GM23338 (cell line): ENCODE results near the gene DHX58.

Source experiments
- CREB1 ChIP-seq: fragments of 250-450 bp; sonication (Bioruptor Pico); IDR thresholded peaks from 2 replicates; pipeline ENCODE4 v1.5.0; 2020; ENCODE audit warnings: low read depth, mild to moderate bottlenecking, moderate library complexity
- EZH2 ChIP-seq: fragments of 200-600 bp; sonication (generic); IDR thresholded peaks from one replicate; pipeline ENCODE4 v1.8.0; 2017; ENCODE audit warnings: antibody characterized with exemption, mild to moderate bottlenecking, low read depth; ENCODE audit not compliant: unreplicated experiment
- EZH2phosphoT487 ChIP-seq: fragments of 200-600 bp; sonication (generic); IDR thresholded peaks from one replicate; pipeline ENCODE4 v1.8.1; 2018; ENCODE audit warnings: antibody characterized with exemption; ENCODE audit not compliant: unreplicated experiment
- JUNB ChIP-seq: IDR thresholded peaks from one replicate; pipeline ENCODE4 v1.6.1; 2016; ENCODE audit warnings: antibody characterized with exemption; ENCODE audit not compliant: unreplicated experiment
- POLR2AphosphoS5 ChIP-seq: IDR thresholded peaks from 2 replicates; pipeline ENCODE4 v1.6.1; 2016; ENCODE audit warnings: antibody characterized with exemption, low read depth
- REST ChIP-seq: IDR thresholded peaks from one replicate; pipeline ENCODE4 v1.6.1; 2018; ENCODE audit warnings: antibody characterized with exemption; ENCODE audit not compliant: unreplicated experiment
- STAT1 ChIP-seq: IDR thresholded peaks from one replicate; pipeline ENCODE4 v1.6.1; 2016; ENCODE audit warnings: antibody characterized with exemption; ENCODE audit not compliant: unreplicated experiment
- ZNF114 ChIP-seq: fragments of 250-450 bp; sonication (Bioruptor Pico); IDR thresholded peaks from 2 replicates; pipeline ENCODE4 v1.5.0; 2020; ENCODE audit warnings: mild to moderate bottlenecking, moderate library complexity
- TF ChIP-seq, protein P1 (sequence below), 2 experiments: fragments of 200-600 bp in 1 of 2; sonication (generic) in 1 of 2; conservative IDR thresholded peaks; 2 replicates each; pipeline versions ENCODE4 v1.5.1 to v1.6.1; 2016 to 2017; ENCODE audit warnings: antibody characterized with exemption in 2 of 2, low read depth in 2 of 2, mild to moderate bottlenecking in 2 of 2, moderate library complexity in 1 of 2
- TF ChIP-seq, protein P2 (sequence below): IDR thresholded peaks from 2 replicates; pipeline ENCODE4 v1.6.1; 2016; ENCODE audit warnings: antibody characterized with exemption

DNA sequence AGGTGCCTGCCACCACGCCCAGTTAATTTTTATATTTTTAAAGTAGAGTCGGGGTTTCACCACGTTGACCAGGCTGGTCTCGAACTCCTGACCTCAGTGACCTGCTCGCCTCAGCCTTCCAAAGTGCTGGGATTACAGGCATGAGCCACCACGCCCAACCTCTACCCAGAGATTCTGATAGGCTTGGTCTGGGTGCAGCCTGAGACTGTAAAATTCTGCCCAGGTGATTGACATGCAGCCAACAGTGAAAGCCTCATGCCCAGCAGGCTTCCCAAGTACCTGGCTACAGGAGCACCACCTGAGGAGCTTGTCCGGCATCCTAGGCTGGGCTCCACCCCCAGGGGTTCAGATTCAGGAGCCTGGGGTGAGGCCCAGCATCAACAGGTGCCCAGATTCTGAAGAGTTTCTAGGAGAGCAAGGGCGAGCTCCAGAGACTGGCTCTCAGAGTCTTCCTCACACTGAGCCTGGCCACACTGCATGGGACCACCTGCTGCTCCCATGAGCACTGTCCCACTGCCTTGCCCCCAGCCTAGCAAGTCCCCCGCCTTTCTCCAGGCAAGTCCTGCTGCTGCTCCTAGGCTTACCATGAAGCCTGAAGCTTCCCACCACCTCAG, 30.9 kb downstream of the DHX58 start:
- TF ChIP-seq, protein P1, sequence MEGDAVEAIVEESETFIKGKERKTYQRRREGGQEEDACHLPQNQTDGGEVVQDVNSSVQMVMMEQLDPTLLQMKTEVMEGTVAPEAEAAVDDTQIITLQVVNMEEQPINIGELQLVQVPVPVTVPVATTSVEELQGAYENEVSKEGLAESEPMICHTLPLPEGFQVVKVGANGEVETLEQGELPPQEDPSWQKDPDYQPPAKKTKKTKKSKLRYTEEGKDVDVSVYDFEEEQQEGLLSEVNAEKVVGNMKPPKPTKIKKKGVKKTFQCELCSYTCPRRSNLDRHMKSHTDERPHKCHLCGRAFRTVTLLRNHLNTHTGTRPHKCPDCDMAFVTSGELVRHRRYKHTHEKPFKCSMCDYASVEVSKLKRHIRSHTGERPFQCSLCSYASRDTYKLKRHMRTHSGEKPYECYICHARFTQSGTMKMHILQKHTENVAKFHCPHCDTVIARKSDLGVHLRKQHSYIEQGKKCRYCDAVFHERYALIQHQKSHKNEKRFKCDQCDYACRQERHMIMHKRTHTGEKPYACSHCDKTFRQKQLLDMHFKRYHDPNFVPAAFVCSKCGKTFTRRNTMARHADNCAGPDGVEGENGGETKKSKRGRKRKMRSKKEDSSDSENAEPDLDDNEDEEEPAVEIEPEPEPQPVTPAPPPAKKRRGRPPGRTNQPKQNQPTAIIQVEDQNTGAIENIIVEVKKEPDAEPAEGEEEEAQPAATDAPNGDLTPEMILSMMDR (conservative IDR thresholded peaks at IDR 0.05; ENCODE audit: low read depth in 2 of 2), result no peak
- no peak for TF ChIP-seq EZH2phosphoT487
- no peak for TF ChIP-seq POLR2AphosphoS5
- TF ChIP-seq, protein P2, sequence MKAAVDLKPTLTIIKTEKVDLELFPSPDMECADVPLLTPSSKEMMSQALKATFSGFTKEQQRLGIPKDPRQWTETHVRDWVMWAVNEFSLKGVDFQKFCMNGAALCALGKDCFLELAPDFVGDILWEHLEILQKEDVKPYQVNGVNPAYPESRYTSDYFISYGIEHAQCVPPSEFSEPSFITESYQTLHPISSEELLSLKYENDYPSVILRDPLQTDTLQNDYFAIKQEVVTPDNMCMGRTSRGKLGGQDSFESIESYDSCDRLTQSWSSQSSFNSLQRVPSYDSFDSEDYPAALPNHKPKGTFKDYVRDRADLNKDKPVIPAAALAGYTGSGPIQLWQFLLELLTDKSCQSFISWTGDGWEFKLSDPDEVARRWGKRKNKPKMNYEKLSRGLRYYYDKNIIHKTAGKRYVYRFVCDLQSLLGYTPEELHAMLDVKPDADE, result no peak
- no peak for TF ChIP-seq EZH2
- TF ChIP-seq JUNB, result no peak
- no peak for TF ChIP-seq REST
- TF ChIP-seq ZNF114, result no peak
- TF ChIP-seq STAT1, result no peak
- no peak for TF ChIP-seq CREB1 (CRISPR knock-in tag)
